ENCODE measurements around the gene LRRC8A. TPM values are rescaled to one million over a fixed set of nuclear protein-coding genes. Genes with fewer than 3 reads are reported as not detected.

Gene LRRC8A
- total RNA-seq, 2 experiments from 2014 or later = 22.9 to 26.9 TPM

DNA sequence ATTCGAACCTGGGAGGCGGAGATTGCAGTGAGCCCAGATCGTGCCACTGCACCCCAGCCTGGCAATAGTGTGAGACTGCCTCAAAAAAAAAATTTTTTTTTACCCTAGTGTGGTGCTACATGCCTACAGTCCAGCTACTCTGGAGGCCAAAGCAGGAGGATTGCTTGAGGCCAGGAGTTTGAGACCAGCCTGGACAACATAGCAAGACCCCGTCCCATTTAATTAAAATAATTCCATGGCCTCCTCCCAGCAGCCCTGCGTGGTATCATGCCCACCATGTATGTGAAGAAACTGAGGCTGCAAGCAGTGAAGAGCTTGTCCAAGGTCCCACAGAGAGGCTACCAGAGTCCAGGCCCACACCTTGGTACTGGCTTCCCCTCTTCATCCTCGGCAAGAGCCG, 19.4 kb downstream of the LRRC8A start:
- intact Hi-C loops (cut with micrococcal nuclease; ENCODE audit: unreplicated experiment) = no loop called here
- CTCF ChIA-PET (ENCODE audit: unreplicated experiment) = no interaction called here
- no peak overlapping the region for H2AFZ ChIP-seq (ENCODE audit: low read length)
- BruUV-seq (replicated peaks) = no TSS peak
- H3K27ac ChIP-seq (ENCODE audit: low read depth, low read length, poor library complexity, severe bottlenecking) = peak overlapping the region; percentile 85
- no peak for DNase-seq (ENCODE audit: low spot score)
- peaks cover 36% of the 10 kb centered on the region for H3K36me3 ChIP-seq (ENCODE audit: insufficient read depth, low read length)
- TF ChIP-seq, protein P1, sequence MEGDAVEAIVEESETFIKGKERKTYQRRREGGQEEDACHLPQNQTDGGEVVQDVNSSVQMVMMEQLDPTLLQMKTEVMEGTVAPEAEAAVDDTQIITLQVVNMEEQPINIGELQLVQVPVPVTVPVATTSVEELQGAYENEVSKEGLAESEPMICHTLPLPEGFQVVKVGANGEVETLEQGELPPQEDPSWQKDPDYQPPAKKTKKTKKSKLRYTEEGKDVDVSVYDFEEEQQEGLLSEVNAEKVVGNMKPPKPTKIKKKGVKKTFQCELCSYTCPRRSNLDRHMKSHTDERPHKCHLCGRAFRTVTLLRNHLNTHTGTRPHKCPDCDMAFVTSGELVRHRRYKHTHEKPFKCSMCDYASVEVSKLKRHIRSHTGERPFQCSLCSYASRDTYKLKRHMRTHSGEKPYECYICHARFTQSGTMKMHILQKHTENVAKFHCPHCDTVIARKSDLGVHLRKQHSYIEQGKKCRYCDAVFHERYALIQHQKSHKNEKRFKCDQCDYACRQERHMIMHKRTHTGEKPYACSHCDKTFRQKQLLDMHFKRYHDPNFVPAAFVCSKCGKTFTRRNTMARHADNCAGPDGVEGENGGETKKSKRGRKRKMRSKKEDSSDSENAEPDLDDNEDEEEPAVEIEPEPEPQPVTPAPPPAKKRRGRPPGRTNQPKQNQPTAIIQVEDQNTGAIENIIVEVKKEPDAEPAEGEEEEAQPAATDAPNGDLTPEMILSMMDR (conservative IDR thresholded peaks at IDR 0.05; ENCODE audit: low read length) = no peak
- no peak for TF ChIP-seq EZH2phosphoT487 (IDR thresholded peaks at IDR 0.05; ENCODE audit: borderline replicate concordance, low read depth, low read length)
- 0 out of 2 replicates have a peak, but pooled peaks cover 3% of the 10 kb centered on the region for H3K79me2 ChIP-seq (ENCODE audit: insufficient read depth, low read depth, low read length)
- POLR2A ChIA-PET = no interaction called here
- no peaks in the 10 kb centered on the region for H3K9me2 ChIP-seq (ENCODE audit: insufficient read depth, low read length)
- H3K4me1 ChIP-seq (ENCODE audit: insufficient read depth, low read length, poor library complexity, severe bottlenecking) = peaks cover 39% of the 10 kb centered on the region
- peak overlapping the region; percentile 78 for H3K4me2 ChIP-seq (ENCODE audit: low read length)
- no peaks in the 10 kb centered on the region for H4K20me1 ChIP-seq (ENCODE audit: insufficient read depth, low read length)
- H3K4me3 ChIP-seq (ENCODE audit: low read depth, low read length, poor library complexity, severe bottlenecking) = peak overlapping the region; percentile 10
- H3K9me3 ChIP-seq (ENCODE audit: low read length) = no peaks in the 10 kb centered on the region

DNA sequence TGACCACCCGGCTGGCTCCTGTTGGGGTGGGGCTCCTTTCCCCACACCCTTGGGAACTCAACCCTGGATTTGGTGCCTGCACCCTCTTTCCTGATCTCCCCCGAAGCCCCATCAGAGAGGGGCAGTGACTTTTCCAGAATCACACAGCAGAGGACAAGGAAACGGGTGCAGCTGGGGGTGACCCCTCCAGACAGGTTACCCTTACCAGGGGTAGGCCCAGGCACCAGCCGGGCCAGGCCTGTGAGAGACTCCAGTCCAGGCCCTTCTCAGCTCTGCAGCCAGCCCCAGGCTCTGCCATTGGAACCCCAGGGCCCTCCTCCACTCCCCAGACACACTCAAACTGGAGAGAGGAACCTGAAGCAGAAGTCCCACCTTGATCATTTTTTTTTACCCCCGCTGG, 19.9 kb downstream of the LRRC8A start:
- DNase-seq (ENCODE audit: low spot score) = no peak
- H3K36me3 ChIP-seq (ENCODE audit: insufficient read depth, low read length) = peaks cover 35% of the 10 kb centered on the region
- H3K4me1 ChIP-seq (ENCODE audit: insufficient read depth, low read length, poor library complexity, severe bottlenecking) = peaks cover 39% of the 10 kb centered on the region
- 0 out of 2 replicates have a peak, but pooled peaks cover 3% of the 10 kb centered on the region for H3K79me2 ChIP-seq (ENCODE audit: insufficient read depth, low read depth, low read length)
- CTCF ChIA-PET (ENCODE audit: unreplicated experiment) = no interaction called here
- H3K4me2 ChIP-seq (ENCODE audit: low read length) = peak overlapping the region; percentile 78
- intact Hi-C loops (cut with micrococcal nuclease; ENCODE audit: unreplicated experiment) = loop anchor here (1.0 kb wide), 1 partner anchor 19 kb away; no protein-coding TSS in a partner anchor
- TF ChIP-seq EZH2phosphoT487 (IDR thresholded peaks at IDR 0.05; ENCODE audit: borderline replicate concordance, low read depth, low read length) = no peak
- TF ChIP-seq, protein P1 (conservative IDR thresholded peaks at IDR 0.05; ENCODE audit: low read length) = no peak
- no TSS peak for BruUV-seq (replicated peaks)
- H3K27ac ChIP-seq (ENCODE audit: low read depth, low read length, poor library complexity, severe bottlenecking) = peak overlapping the region; percentile 85
- H3K4me3 ChIP-seq (ENCODE audit: low read depth, low read length, poor library complexity, severe bottlenecking) = peak overlapping the region; percentile 10
- no peaks in the 10 kb centered on the region for H3K9me3 ChIP-seq (ENCODE audit: low read length)
- no peaks in the 10 kb centered on the region for H4K20me1 ChIP-seq (ENCODE audit: insufficient read depth, low read length)
- H3K9me2 ChIP-seq (ENCODE audit: insufficient read depth, low read length) = no peaks in the 10 kb centered on the region
- POLR2A ChIA-PET = no interaction called here
- peak overlapping the region; percentile 38; the same call in 1 of the 2 replicates for H2AFZ ChIP-seq (ENCODE audit: low read length)

DNA sequence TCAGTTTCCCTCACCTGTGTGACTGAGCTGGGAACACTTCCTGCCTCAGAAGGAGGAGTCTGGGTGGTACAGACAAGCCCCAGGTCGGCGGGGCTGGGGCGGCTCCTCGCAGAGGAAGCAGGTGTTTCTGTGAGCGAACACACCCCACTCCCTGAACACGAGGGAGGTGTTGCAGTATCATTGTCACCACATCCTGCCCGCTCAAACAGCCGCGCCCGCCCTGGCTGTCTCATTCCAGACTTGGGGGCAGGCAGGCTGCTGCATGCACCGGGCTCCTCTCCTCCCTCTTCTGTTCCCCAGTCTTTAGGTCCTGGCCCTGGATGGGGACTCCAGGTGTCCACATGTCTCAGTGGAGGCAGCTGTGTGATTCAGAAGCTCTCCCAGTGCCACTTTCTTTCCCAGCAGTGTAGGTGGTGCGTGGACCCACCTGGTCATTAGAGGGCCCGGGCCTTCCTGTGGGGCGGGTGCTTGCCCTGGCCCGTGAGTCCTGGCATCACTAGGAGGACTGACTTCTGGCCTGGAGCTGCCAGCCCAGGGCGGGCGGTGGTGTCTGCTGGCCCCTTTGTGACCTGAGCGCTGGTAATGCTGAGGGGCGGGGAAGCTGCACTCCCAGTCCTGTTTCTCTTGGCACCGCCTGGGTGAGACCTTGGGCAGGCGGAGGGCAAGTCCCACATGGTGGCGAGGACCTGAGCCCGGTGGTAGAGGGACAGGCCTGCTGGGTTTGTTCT, 20.6 kb downstream of the LRRC8A start:
- H3K4me3 ChIP-seq (ENCODE audit: low read depth, low read length, poor library complexity, severe bottlenecking) = peak overlapping the region; percentile 44
- no TSS peak for BruUV-seq (replicated peaks)
- TF ChIP-seq, protein P1 (conservative IDR thresholded peaks at IDR 0.05; ENCODE audit: low read length) = no peak
- no peak for TF ChIP-seq EZH2phosphoT487 (IDR thresholded peaks at IDR 0.05; ENCODE audit: borderline replicate concordance, low read depth, low read length)
- H2AFZ ChIP-seq (ENCODE audit: low read length) = peak overlapping the region; percentile 38; the same call in 1 of the 2 replicates
- POLR2A ChIA-PET = interaction anchor here (0.6 kb wide), 1 partner anchor 20 kb away, joined by 3 read pairs; no protein-coding TSS in a partner anchor
- 0 out of 2 replicates have a peak, but pooled peaks cover 3% of the 10 kb centered on the region for H3K79me2 ChIP-seq (ENCODE audit: insufficient read depth, low read depth, low read length)
- H3K27ac ChIP-seq (ENCODE audit: low read depth, low read length, poor library complexity, severe bottlenecking) = peak overlapping the region; percentile 85
- peaks cover 39% of the 10 kb centered on the region for H3K4me1 ChIP-seq (ENCODE audit: insufficient read depth, low read length, poor library complexity, severe bottlenecking)
- H3K9me3 ChIP-seq (ENCODE audit: low read length) = no peaks in the 10 kb centered on the region
- H3K9me2 ChIP-seq (ENCODE audit: insufficient read depth, low read length) = no peaks in the 10 kb centered on the region
- H4K20me1 ChIP-seq (ENCODE audit: insufficient read depth, low read length) = no peaks in the 10 kb centered on the region
- peak overlapping the region; percentile 78 for H3K4me2 ChIP-seq (ENCODE audit: low read length)
- peak; percentile 91 for DNase-seq (ENCODE audit: low spot score)
- intact Hi-C loops (cut with micrococcal nuclease; ENCODE audit: unreplicated experiment) = loop anchor here (1.0 kb wide), 1 partner anchor 19 kb away; no protein-coding TSS in a partner anchor
- CTCF ChIA-PET (ENCODE audit: unreplicated experiment) = no interaction called here
- H3K36me3 ChIP-seq (ENCODE audit: insufficient read depth, low read length) = peaks cover 35% of the 10 kb centered on the region

Data from OCI-LY7 (cell line).